Measurements from ENCODE around the gene NMU.
"Not testable (repeated sequence)": the region's sequence is repeated elsewhere in the genome, so short reads cannot be mapped to it uniquely, and the experiment has no call there.

Gene NMU

DNA sequence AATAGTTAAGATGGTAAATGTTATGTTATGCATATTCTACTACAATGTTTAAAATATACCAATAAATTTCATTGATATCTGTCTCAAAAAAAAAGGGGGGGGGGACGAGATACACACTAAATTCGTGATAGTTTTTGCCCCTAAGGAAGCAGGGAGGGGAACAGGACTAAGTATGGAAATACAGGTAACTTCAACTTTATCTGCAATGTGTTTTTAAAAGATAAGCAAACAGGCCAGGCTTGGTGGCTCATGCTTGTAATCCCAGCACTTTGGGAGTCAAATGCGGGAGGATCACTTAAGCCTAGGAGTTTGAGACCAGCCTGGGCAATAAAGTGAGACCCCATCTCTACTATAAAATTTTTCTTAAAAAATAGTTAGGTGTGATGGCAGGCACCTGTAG, 76.0 kb downstream of the NMU start:
- no peak for DNase-seq (ENCODE audit: low read depth in 2 of 2)

GRCh38 chr4:55554453-55555030, 81.6 kb downstream of the NMU start:
- no peak for DNase-seq (ENCODE audit: low read depth in 2 of 2)

DNA sequence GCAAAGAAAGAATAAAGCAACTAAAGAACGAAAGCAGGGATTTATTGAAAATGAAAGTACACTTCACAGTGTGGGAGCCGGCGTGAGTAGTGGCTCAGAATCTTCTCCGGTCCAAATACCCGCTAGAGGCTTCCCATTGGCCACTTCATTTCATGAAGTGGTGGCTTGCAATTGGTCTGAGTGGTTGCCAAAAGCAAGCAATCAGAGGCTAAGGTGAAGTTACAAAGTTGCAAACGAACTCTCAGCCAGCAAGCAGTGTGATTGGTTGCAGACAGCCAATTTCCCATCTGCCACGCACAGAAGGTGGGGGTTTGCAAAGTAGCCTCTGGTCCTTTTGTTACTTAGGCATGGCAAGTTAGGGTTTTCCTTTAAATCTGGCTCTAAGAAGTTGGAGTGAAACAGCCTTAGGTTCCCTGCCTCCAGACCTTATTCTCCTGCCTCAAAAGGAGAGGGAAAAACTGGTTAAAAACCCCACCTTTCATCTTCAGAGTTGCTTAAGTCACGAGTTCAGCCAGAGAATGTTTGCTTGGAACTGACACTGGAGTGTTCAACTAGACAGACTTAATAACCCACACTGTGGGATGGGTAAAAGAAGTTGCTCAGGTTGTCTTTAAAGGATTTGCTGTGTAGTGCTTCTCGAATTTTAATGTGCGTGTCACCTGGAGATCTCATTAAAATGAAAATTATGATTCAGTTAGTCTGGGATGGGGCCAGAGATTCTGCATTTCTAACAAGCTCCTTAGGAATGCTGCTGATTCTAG, 82.5 kb downstream of the NMU start:
- DNase-seq (ENCODE audit: low read depth in 2 of 2), result no peak

DNA sequence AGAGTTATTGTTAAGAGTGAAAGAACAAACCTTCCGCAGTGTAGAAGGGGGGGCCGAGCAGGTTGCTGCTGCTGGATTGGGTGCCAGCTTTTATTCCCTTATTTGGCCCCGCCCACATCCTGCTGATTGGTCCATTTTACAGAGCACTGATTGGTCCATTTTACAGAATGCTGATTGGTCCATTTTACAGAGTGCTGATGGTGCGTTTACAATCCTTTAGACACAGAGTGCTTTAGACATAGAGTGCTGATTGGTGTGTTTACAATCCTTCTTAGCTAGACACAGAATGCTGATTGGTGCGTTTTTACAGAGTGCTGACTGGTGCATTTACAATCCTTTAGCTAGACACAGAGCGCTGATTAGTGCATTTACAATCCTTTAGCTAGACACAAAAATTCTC, 84.1 kb downstream of the NMU start:
- not testable (repeated sequence) for DNase-seq (ENCODE audit: low read depth in 2 of 2)

GRCh38 chr4:55549888-55550287, 86.2 kb downstream of the NMU start:
- no peak for DNase-seq (ENCODE audit: low read depth in 2 of 2)

- no peak for DNase-seq (ENCODE audit: low read depth in 2 of 2)
Observed at GRCh38 chr4:55547918-55548317, 88.2 kb downstream of the NMU start.

DNA sequence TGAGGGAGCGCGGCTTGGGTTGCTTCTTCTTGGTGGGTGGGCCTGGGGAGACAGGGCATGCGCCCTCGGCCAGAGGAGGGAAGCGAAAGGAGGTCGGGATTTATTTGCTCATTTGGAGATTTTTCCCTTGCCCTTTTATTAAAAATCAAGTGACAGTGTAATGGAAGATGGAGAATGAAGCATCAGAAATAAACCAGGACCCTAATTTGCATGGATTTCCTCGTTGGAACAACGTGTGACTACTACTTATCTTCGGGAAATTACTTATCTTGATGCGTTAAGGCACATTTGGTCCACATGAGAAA, 88.7 kb downstream of the NMU start:
- no peak for DNase-seq (ENCODE audit: low read depth in 2 of 2)

- peak; percentile 75 to 76 for DNase-seq (ENCODE audit: low read depth in 2 of 2)
Observed at GRCh38 chr4:55546756-55547465, 89.2 kb downstream of the NMU start, which contains the start of gene CLOCK. Gene CLOCK (minus strand): TSS chr4:55546909. CDS start chr4:55482785, 64,124 bp downstream.

DNA sequence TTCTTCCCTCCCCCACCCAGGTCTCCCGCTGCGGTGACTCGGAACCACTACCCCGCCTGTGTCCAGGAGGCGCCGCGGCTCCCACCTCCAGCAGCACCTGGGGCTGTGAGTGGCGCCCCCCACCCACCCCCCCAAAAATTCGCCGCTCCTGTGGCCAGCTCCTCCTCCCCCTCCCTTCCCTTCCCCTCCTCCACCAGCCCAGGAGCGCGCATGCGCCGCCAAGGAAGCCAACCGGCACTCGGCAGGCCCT, 89.7 kb downstream of the NMU start:
- DNase-seq (ENCODE audit: low read depth in 2 of 2), result no peak

- DNase-seq (ENCODE audit: low read depth in 2 of 2), result peak; percentile 45 to 53
Observed at GRCh38 chr4:55545641-55546505, 90.2 kb downstream of the NMU start.

Measured in stimulated activated CD8-positive, alpha-beta memory T cell treated with anti-CD3 and anti-CD28 coated beads, Interleukin-15, amount 100 ng/mL, for 48 hours (primary cell).